Liver (tissue), 9 donors: ENCODE data around the gene TCF25. TPM values are rescaled to one million over a fixed set of nuclear protein-coding genes. Genes with fewer than 3 reads are reported as not detected.

Experiments used
- DNase-seq: peaks from one replicate; pipeline ENCODE4 v3.0.0-alpha.2; 2017; ENCODE audit warnings: low spot score
- H3K27ac ChIP-seq, 2 donors: one replicate each; pipeline ENCODE4 v1.7.0; 2013; ENCODE audit warnings: inconsistent platforms in 2 of 2, low read length in 2 of 2, control low read depth in 1 of 2, low read depth in 1 of 2, mild to moderate bottlenecking in 1 of 2
- H3K27me3 ChIP-seq, 4 donors: one replicate each; pipeline versions ENCODE4 v1.6.1 to v1.7.0; 2013; ENCODE audit warnings: low read length in 3 of 4, inconsistent platforms in 1 of 4, mild to moderate bottlenecking in 1 of 4, moderate library complexity in 1 of 4; ENCODE audit not compliant: control insufficient read depth in 4 of 4, insufficient read depth in 4 of 4
- H3K36me3 ChIP-seq, 4 donors: one replicate each; pipeline versions ENCODE4 v1.6.1 to v1.7.0; 2013; ENCODE audit warnings: low read length in 3 of 4, mild to moderate bottlenecking in 3 of 4, low read depth in 1 of 4, moderate library complexity in 1 of 4; ENCODE audit not compliant: control insufficient read depth in 4 of 4, insufficient read depth in 3 of 4
- H3K4me1 ChIP-seq, 4 donors: one replicate each; pipeline versions ENCODE4 v1.6.1 to v1.7.0; 2013; ENCODE audit warnings: low read length in 3 of 4, mild to moderate bottlenecking in 3 of 4, moderate library complexity in 1 of 4; ENCODE audit not compliant: control insufficient read depth in 4 of 4, insufficient read depth in 4 of 4
- H3K4me3 ChIP-seq, 3 donors: one replicate each; pipeline versions ENCODE4 v1.6.1 to v1.7.0; 2013; ENCODE audit warnings: low read length in 3 of 3, control low read depth in 1 of 3, low read depth in 1 of 3, mild to moderate bottlenecking in 1 of 3
- H3K9ac ChIP-seq, 2 donors: one replicate each; pipeline ENCODE4 v1.7.0; 2013; ENCODE audit warnings: low read length in 2 of 2, mild to moderate bottlenecking in 2 of 2, moderate library complexity in 2 of 2, control low read depth in 1 of 2, low read depth in 1 of 2
- H3K9me3 ChIP-seq, 4 donors: one replicate each; pipeline versions ENCODE4 v1.6.1 to v1.7.0; 2013; ENCODE audit warnings: low read length in 3 of 4; ENCODE audit not compliant: control insufficient read depth in 4 of 4
- EGR1 ChIP-seq, 2 donors: IDR thresholded peaks; 2 replicates each; pipeline ENCODE4 v1.6.1; 2016 to 2018; ENCODE audit warnings: antibody characterized with exemption in 2 of 2, low read depth in 2 of 2
- GABPA ChIP-seq, 2 donors: IDR thresholded peaks in 1 of 2; conservative IDR thresholded peaks in 1 of 2; 2 replicates each; pipeline ENCODE4 v1.6.1; 2016; ENCODE audit warnings: antibody characterized with exemption in 2 of 2, mild to moderate bottlenecking in 1 of 2, moderate library complexity in 1 of 2
- HNF4A ChIP-seq, 2 donors: conservative IDR thresholded peaks; 2 replicates each; pipeline ENCODE4 v1.6.1; 2016; ENCODE audit warnings: antibody characterized with exemption in 2 of 2, mild to moderate bottlenecking in 2 of 2
- HNF4G ChIP-seq: IDR thresholded peaks from 2 replicates; pipeline ENCODE4 v1.6.1; 2016; ENCODE audit warnings: antibody characterized with exemption
- JUND ChIP-seq, 2 donors: IDR thresholded peaks; 2 replicates each; pipeline ENCODE4 v1.6.1; 2016; ENCODE audit warnings: antibody characterized with exemption in 2 of 2
- MAX ChIP-seq: IDR thresholded peaks from 2 replicates; pipeline ENCODE4 v1.6.1; 2016; ENCODE audit warnings: antibody characterized with exemption
- NR2F2 ChIP-seq: IDR thresholded peaks from 2 replicates; pipeline ENCODE4 v1.6.1; 2016; ENCODE audit warnings: antibody characterized with exemption
- RAD21 ChIP-seq, 2 donors: IDR thresholded peaks; 2 replicates each; pipeline ENCODE4 v1.6.1; 2016; ENCODE audit warnings: antibody characterized with exemption in 2 of 2, mild to moderate bottlenecking in 2 of 2
- REST ChIP-seq: IDR thresholded peaks from 2 replicates; pipeline ENCODE4 v1.6.1; 2016; ENCODE audit warnings: antibody characterized with exemption, mild to moderate bottlenecking
- SP1 ChIP-seq: IDR thresholded peaks from 2 replicates; pipeline ENCODE4 v1.6.1; 2018; ENCODE audit warnings: antibody characterized with exemption, mild to moderate bottlenecking
- YY1 ChIP-seq: IDR thresholded peaks from 2 replicates; pipeline ENCODE4 v1.6.1; 2016; ENCODE audit warnings: antibody characterized with exemption, mild to moderate bottlenecking
- WGBS: extraction: QIAGEN DNeasy Blood & Tissue Kit; methylation state at CpG from one replicate; pipeline ENCODE4 v1.1.7; 2013; 5-methylcytosine and 5-hydroxymethylcytosine counted together
- polyA plus RNA-seq, 2 donors: library from polyadenylated mRNA; stranded (reverse) in 1 of 2; unstranded in 1 of 2; fragments of 200-250 nt in 1 of 2; fragments of >200 nt in 1 of 2; fragmentation: Nextera tagmentation in 1 of 2; extraction: Ambion mirVana in 1 of 2; gene quantifications; one replicate each; pipeline versions ENCODE4 v1.2.1 to v1.2.3, GENCODE V29; 2013 to 2015
- total RNA-seq, 2 donors: library from RNA; depleted of rRNA; stranded (reverse); fragments of >200 nt; gene quantifications; one replicate each; pipeline ENCODE4 v1.2.3, GENCODE V29; 2014
- TF ChIP-seq, protein P1 (sequence below): IDR thresholded peaks from 2 replicates; pipeline ENCODE4 v1.6.1; 2016; ENCODE audit warnings: antibody characterized with exemption
- TF ChIP-seq, protein P2 (sequence below): fragments of 150-350 bp; IDR thresholded peaks from 2 replicates; pipeline ENCODE4 v1.5.1; 2017; ENCODE audit warnings: improper control_type of control experiment, low read depth, low read length; ENCODE audit not compliant: missing input control
- TF ChIP-seq, protein P3 (sequence below): IDR thresholded peaks from 2 replicates; pipeline ENCODE4 v1.6.1; 2016; ENCODE audit warnings: antibody characterized with exemption
- donor health status: healthy.
- donor health status: healthy.
- donor health status: healthy.
- donor health status: healthy.
- donor health status: healthy.

Gene TCF25
- total and polyA plus RNA-seq, 4 donors = 59.6 to 98.8 (median 76.8) TPM

DNA sequence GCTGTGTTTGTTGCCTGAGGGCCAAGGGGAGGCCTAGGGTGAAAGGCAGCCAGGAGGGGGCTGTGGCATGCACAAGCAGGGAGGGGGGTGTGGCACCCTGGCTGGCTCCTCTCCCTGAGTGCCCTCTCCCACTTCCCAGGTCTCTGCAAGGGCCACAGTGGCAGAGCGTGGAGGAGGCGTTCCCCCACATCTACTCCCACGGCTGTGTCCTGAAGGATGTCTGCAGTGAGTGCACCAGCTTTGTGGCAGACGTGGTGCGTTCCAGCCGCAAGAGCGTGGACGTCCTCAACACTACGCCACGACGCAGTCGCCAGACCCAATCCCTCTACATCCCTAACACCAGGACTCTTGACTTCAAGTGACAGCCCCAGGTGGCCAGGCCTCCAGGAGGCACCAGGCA is 3.5 kb upstream of the TCF25 start:
- WGBS = 97% methylated on average over 12 of the region's 12 CpGs
- H3K9ac ChIP-seq = no peak overlapping the region
- no peak for DNase-seq
- H3K36me3 ChIP-seq = peaks cover 0 to 2% (median 0%) of the 10 kb centered on the region in 4 donors
- H3K27ac ChIP-seq = no peak overlapping the region
- no peaks in the 10 kb centered on the region for H3K27me3 ChIP-seq
- peaks cover 2 to 18% (median 13%) of the 10 kb centered on the region in 4 donors for H3K4me1 ChIP-seq
- TF ChIP-seq JUND (IDR thresholded peaks at IDR 0.05) = no peak
- TF ChIP-seq YY1 = no peak
- no peak for TF ChIP-seq HNF4G
- no peak for TF ChIP-seq MAX
- TF ChIP-seq HNF4A (conservative IDR thresholded peaks at IDR 0.05) = no peak
- no peak for TF ChIP-seq RAD21 (IDR thresholded peaks at IDR 0.05)
- TF ChIP-seq SP1 = no peak
- TF ChIP-seq, protein P1, sequence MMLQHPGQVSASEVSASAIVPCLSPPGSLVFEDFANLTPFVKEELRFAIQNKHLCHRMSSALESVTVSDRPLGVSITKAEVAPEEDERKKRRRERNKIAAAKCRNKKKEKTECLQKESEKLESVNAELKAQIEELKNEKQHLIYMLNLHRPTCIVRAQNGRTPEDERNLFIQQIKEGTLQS = no peak
- TF ChIP-seq REST = no peak
- H3K4me3 ChIP-seq = no peak overlapping the region
- peaks cover 0 to 3% (median 1%) of the 10 kb centered on the region in 4 donors for H3K9me3 ChIP-seq

DNA sequence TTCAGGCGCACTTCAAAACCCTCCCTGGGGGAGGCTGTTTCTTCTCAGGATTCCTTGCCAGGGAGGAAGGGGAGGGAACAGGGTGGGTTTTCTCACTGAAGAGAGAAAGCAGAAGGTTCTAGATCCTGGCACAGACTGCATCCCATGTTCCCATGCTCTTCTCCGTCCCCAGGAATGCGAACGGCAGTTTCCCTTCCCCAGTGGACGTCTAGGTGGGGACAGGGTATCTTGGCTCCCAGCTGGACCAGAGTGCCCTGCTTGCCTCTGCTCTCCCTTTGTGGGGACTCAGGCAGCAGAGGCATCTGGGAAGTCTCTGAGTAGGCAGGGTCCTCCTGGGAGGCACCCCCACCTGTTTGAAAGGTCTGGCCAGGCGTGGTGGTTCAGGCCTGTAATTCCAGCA is 3.0 kb upstream of the TCF25 start:
- H3K27ac ChIP-seq = no peak overlapping the region
- TF ChIP-seq, protein P2, sequence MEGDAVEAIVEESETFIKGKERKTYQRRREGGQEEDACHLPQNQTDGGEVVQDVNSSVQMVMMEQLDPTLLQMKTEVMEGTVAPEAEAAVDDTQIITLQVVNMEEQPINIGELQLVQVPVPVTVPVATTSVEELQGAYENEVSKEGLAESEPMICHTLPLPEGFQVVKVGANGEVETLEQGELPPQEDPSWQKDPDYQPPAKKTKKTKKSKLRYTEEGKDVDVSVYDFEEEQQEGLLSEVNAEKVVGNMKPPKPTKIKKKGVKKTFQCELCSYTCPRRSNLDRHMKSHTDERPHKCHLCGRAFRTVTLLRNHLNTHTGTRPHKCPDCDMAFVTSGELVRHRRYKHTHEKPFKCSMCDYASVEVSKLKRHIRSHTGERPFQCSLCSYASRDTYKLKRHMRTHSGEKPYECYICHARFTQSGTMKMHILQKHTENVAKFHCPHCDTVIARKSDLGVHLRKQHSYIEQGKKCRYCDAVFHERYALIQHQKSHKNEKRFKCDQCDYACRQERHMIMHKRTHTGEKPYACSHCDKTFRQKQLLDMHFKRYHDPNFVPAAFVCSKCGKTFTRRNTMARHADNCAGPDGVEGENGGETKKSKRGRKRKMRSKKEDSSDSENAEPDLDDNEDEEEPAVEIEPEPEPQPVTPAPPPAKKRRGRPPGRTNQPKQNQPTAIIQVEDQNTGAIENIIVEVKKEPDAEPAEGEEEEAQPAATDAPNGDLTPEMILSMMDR = no peak
- TF ChIP-seq, protein P3, sequence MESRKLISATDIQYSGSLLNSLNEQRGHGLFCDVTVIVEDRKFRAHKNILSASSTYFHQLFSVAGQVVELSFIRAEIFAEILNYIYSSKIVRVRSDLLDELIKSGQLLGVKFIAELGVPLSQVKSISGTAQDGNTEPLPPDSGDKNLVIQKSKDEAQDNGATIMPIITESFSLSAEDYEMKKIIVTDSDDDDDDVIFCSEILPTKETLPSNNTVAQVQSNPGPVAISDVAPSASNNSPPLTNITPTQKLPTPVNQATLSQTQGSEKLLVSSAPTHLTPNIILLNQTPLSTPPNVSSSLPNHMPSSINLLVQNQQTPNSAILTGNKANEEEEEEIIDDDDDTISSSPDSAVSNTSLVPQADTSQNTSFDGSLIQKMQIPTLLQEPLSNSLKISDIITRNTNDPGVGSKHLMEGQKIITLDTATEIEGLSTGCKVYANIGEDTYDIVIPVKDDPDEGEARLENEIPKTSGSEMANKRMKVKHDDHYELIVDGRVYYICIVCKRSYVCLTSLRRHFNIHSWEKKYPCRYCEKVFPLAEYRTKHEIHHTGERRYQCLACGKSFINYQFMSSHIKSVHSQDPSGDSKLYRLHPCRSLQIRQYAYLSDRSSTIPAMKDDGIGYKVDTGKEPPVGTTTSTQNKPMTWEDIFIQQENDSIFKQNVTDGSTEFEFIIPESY = no peak
- TF ChIP-seq, protein P1 = no peak
- TF ChIP-seq NR2F2 (no peak), GABPA (IDR thresholded peaks at IDR 0.05 in 1 of 2, conservative IDR thresholded peaks at IDR 0.05 in 1 of 2) (no peak), EGR1 (IDR thresholded peaks at IDR 0.05; ENCODE audit: low read depth in 2 of 2) (no peak), JUND (IDR thresholded peaks at IDR 0.05) (no peak), REST (no peak), MAX (no peak), HNF4G (no peak)
- DNase-seq = no peak
- H3K36me3 ChIP-seq = peaks cover 0 to 3% (median 0%) of the 10 kb centered on the region in 4 donors
- H3K9ac ChIP-seq = no peak overlapping the region
- H3K4me3 ChIP-seq = no peak overlapping the region
- peaks cover 2 to 20% (median 13%) of the 10 kb centered on the region in 4 donors for H3K4me1 ChIP-seq
- peaks cover 0 to 3% (median 1%) of the 10 kb centered on the region in 4 donors for H3K9me3 ChIP-seq
- WGBS = 98% methylated on average over 6 of the region's 6 CpGs
- no peaks in the 10 kb centered on the region for H3K27me3 ChIP-seq
